ENCODE data around the gene PSMG4.

Gene PSMG4

GRCh38 chr6:3311826-3312225 is 53.1 kb downstream of the PSMG4 start:
- DNase-seq, result no peak

GRCh38 chr6:3312604-3313231 is 54.0 kb downstream of the PSMG4 start:
- DNase-seq, result no peak

- DNase-seq, result no peak
Observed at GRCh38 chr6:3314176-3314575, 55.4 kb downstream of the PSMG4 start.

GRCh38 chr6:3314621-3315467 is 56.1 kb downstream of the PSMG4 start:
- no peak for DNase-seq

GRCh38 chr6:3315841-3316240 is 57.1 kb downstream of the PSMG4 start:
- no peak for DNase-seq

- DNase-seq, result no peak
Observed at GRCh38 chr6:3316331-3316730, 57.6 kb downstream of the PSMG4 start.

- DNase-seq, result no peak
Observed at GRCh38 chr6:3316818-3317217, 58.1 kb downstream of the PSMG4 start.

Data from NCI-H774 (cell line).